CD4-positive, alpha-beta T cell (primary cell): ENCODE results near the gene CAND1. TPM values are rescaled to one million over a fixed set of nuclear protein-coding genes. Genes with fewer than 3 reads are reported as not detected.

Experiments
- ATAC-seq: fragments of 200-7000 bp; cut with Tn5 transposase; one replicate; pipeline ENCODE4 v1.10.0; 2022; ENCODE audit warnings: mild to moderate bottlenecking; ENCODE audit not compliant: poor library complexity
- CTCF ChIA-PET: fragments of 350-600 bp; sonication (Branson Sonifier 250); formaldehyde crosslinking; loops from one replicate; lab custom pipeline; 2021; ENCODE audit warnings: antibody characterized with exemption, inconsistent platforms; lab: Charles Lee
- POLR2A ChIA-PET: fragments of 350-600 bp; sonication (Branson Sonifier 250); formaldehyde crosslinking; loops from one replicate; lab custom pipeline; 2021; ENCODE audit warnings: antibody characterized with exemption, inconsistent platforms; lab: Charles Lee
- DNase-seq, 14 experiments: peaks; one replicate each; pipeline ENCODE4 v3.0.0-alpha.2; 2013 to 2020; ENCODE audit warnings: mixed read lengths in 2 of 14
- H3K27ac ChIP-seq, 2 donors: one replicate each; pipeline versions ENCODE4 v1.5.1 to v1.7.0; 2013; ENCODE audit warnings: low read length in 2 of 2, low read depth in 1 of 2, mild to moderate bottlenecking in 1 of 2
- H3K27me3 ChIP-seq, 2 experiments: 1 replicate in 1 of 2; 2 replicates in 1 of 2; pipeline versions ENCODE4 v1.6.1 to v1.7.0; 2013; ENCODE audit warnings: low read length in 2 of 2, control low read depth in 1 of 2, mild to moderate bottlenecking in 1 of 2, moderate library complexity in 1 of 2; ENCODE audit not compliant: insufficient read depth in 2 of 2, control insufficient read depth in 1 of 2
- H3K36me3 ChIP-seq: one replicate; pipeline ENCODE4 v1.6.1; 2013; ENCODE audit warnings: low read length, control low read depth; ENCODE audit not compliant: insufficient read depth
- H3K4me1 ChIP-seq: one replicate; pipeline ENCODE4 v1.6.1; 2013; ENCODE audit warnings: low read length, control low read depth; ENCODE audit not compliant: insufficient read depth
- H3K4me3 ChIP-seq: one replicate; pipeline ENCODE4 v1.5.1; 2013; ENCODE audit warnings: mild to moderate bottlenecking, low read length, moderate library complexity
- H3K9me3 ChIP-seq, 2 experiments: 1 replicate in 1 of 2; 2 replicates in 1 of 2; pipeline versions ENCODE4 v1.6.1 to v1.7.0; 2013; ENCODE audit warnings: low read length in 2 of 2, mild to moderate bottlenecking in 2 of 2, control low read depth in 1 of 2, moderate library complexity in 1 of 2; ENCODE audit not compliant: control insufficient read depth in 1 of 2, insufficient read depth in 1 of 2
- H3K27ac Mint-ChIP-seq: one replicate; pipeline ENCODE4 v1.8.0; 2020; ENCODE audit warnings: mixed read lengths
- H3K27me3 Mint-ChIP-seq: one replicate; pipeline ENCODE4 v1.8.0; 2021; ENCODE audit warnings: mixed read lengths
- H3K36me3 Mint-ChIP-seq: one replicate; pipeline ENCODE4 v1.8.0; 2021; ENCODE audit warnings: low read depth, mixed read lengths
- H3K4me1 Mint-ChIP-seq: one replicate; pipeline ENCODE4 v1.8.0; 2021; ENCODE audit warnings: low read depth, mixed read lengths
- H3K4me3 Mint-ChIP-seq: one replicate; pipeline ENCODE4 v1.8.0; 2020; ENCODE audit warnings: mild to moderate bottlenecking, mixed read lengths
- H3K9me3 Mint-ChIP-seq: one replicate; pipeline ENCODE4 v1.8.0; 2020; ENCODE audit warnings: mixed read lengths
- intact Hi-C, 2 experiments: fragments of 100-400 bp; cut with DNase I in 1 of 2; cut with micrococcal nuclease in 1 of 2; formaldehyde crosslinking; loops; one replicate each; pipeline versions ENCODE4 v1.15.1 to v1.9.0; 2023 to 2025; cut with DNase I, micrococcal nuclease
- total RNA-seq, 174 experiments: library from RNA in 2 of 174; stranded (reverse) in 2 of 174; gene quantifications; one replicate each; pipeline ENCODE4 v1.2.3 and lab custom pipeline; 2021 to 2026
- TF ChIP-seq, protein P1 (sequence below): fragments of 200-600 bp; IDR thresholded peaks from one replicate; pipeline ENCODE4 v1.8.0; 2022; ENCODE audit warnings: antibody characterized with exemption, mild to moderate bottlenecking

The CAND1 gene
- total RNA-seq, 2 experiments from 2014 or later, result 118 to 124 TPM

DNA sequence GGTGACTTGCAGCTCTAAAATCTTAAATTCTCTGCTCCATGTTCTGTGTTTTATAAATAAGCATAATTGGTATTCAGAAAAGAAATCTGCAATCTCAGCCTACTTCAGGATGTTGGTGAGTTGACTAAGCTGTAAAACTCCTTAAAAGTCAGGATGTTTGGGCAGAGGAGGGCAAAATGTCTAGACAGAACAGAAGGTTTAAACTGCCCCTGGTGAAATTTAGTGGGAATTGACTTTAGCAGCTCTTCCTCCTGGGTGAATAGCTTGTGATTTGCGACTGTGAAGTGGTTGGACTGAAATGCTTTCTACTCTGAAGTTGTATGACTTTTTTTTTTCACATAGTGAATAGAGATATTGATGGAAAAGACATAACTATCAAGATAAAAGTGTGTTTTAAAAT is 85.8 kb downstream of the CAND1 start:
- CTCF ChIA-PET, result interaction anchor here (1.1 to 6.1 kb wide), 2 partner anchors 16 to 588 kb away, joined by 3 to 57 read pairs; no protein-coding TSS in a partner anchor
- no peaks in the 10 kb centered on the region for H3K9me3 ChIP-seq
- peaks cover 4% of the 10 kb centered on the region for H3K4me1 ChIP-seq
- peaks cover 13% of the 10 kb centered on the region for H3K4me1 Mint-ChIP-seq
- H3K4me3 ChIP-seq, result no peak overlapping the region
- H3K36me3 ChIP-seq, result no peaks in the 10 kb centered on the region
- DNase-seq, result no peak
- H3K27ac Mint-ChIP-seq, result no peak overlapping the region
- H3K36me3 Mint-ChIP-seq, result no peaks in the 10 kb centered on the region
- no peaks in the 10 kb centered on the region for H3K27me3 ChIP-seq
- intact Hi-C loops, result loop anchor here (2.0 to 5.0 kb wide), 7 partner anchors 82 to 962 kb away; no protein-coding TSS in a partner anchor
- ATAC-seq, result no peak
- TF ChIP-seq, protein P1, sequence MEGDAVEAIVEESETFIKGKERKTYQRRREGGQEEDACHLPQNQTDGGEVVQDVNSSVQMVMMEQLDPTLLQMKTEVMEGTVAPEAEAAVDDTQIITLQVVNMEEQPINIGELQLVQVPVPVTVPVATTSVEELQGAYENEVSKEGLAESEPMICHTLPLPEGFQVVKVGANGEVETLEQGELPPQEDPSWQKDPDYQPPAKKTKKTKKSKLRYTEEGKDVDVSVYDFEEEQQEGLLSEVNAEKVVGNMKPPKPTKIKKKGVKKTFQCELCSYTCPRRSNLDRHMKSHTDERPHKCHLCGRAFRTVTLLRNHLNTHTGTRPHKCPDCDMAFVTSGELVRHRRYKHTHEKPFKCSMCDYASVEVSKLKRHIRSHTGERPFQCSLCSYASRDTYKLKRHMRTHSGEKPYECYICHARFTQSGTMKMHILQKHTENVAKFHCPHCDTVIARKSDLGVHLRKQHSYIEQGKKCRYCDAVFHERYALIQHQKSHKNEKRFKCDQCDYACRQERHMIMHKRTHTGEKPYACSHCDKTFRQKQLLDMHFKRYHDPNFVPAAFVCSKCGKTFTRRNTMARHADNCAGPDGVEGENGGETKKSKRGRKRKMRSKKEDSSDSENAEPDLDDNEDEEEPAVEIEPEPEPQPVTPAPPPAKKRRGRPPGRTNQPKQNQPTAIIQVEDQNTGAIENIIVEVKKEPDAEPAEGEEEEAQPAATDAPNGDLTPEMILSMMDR, result no peak
- H3K9me3 Mint-ChIP-seq, result no peaks in the 10 kb centered on the region
- no peaks in the 10 kb centered on the region for H3K27me3 Mint-ChIP-seq
- no peak overlapping the region for H3K27ac ChIP-seq
- H3K4me3 Mint-ChIP-seq, result no peak overlapping the region
- POLR2A ChIA-PET, result interaction anchor here (0.9 to 1.5 kb wide), 4 partner anchors 86 to 977 kb away, joined by 3 to 6 read pairs (median 4); partner anchors contain the start of gene CAND1

DNA sequence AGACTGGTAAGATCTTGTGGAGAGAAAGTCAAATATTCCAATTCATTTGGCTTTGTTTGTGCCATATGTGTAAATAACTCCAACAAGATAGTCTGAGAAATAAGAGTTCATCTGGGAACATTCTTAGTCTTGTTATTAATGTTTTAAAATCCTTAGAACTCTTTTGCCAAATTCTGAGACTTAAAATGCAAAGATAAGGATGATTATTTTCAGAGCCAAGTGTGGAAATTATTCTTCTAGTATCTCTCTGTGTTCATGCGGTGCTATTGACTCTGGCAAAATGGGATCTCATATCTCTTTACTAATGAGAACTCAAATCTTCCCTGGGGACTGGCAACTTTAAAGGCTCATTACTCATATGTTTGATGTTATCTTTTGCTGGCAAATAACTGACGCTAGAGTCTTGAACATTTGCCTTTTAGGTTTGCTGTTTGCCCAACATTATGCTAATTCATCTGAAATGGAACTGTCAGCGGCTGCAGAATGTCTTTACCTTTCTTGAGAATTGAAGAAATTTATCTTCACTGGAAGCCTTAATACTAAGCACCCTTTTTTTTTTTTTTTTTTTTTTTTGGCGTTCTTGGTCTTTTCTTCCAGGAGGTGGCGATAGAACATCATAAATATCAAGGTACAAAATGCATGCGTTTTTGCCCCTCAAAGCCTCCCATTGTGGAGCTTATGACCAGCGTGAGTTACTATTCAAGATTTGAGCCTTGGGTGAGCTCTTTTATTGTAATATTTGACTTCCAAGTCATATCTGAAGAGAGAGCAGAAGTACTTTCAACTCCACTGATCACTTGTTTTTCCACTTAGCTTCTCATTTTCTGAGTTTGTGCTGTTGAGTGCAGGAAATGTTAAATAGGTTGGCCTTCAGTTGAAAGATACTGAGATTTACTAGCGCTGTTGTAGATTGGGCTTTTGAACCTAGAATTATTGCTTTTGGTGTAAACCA is 86.5 kb downstream of the CAND1 start:
- Histone ChIP-seq H3K9me3 (no peaks in the 10 kb centered on the region), H3K4me3 (no peak overlapping the region), H3K36me3 (no peaks in the 10 kb centered on the region), H3K4me1 (peaks cover 4% of the 10 kb centered on the region), H3K27ac (no peak overlapping the region), H3K27me3 (no peaks in the 10 kb centered on the region)
- H3K4me1 Mint-ChIP-seq, result peaks cover 13% of the 10 kb centered on the region
- TF ChIP-seq, protein P1, result peak; percentile 87
- no peak overlapping the region for H3K27ac Mint-ChIP-seq
- CTCF ChIA-PET, result interaction anchor here (0.6 to 6.1 kb wide), 33 partner anchors 10 to 1487 kb away, joined by 3 to 57 read pairs (median 4); partner anchors contain the start of gene DYRK2
- intact Hi-C loops, result loop anchor here (1.0 to 5.0 kb wide), 9 partner anchors 87 to 962 kb away; no protein-coding TSS in a partner anchor
- POLR2A ChIA-PET, result interaction anchor here (0.8 to 3.0 kb wide), 9 partner anchors 250 to 976 kb away, joined by 3 to 23 read pairs (median 5); partner anchors contain the start of gene DYRK2
- peak overlapping the region; percentile 11 for H3K4me3 Mint-ChIP-seq
- peak; percentile 66 for ATAC-seq
- H3K27me3 Mint-ChIP-seq, result no peaks in the 10 kb centered on the region
- no peaks in the 10 kb centered on the region for H3K9me3 Mint-ChIP-seq
- peak in 5 of 14 experiments; percentile 4 to 78 (median 63) for DNase-seq
- H3K36me3 Mint-ChIP-seq, result no peaks in the 10 kb centered on the region

DNA sequence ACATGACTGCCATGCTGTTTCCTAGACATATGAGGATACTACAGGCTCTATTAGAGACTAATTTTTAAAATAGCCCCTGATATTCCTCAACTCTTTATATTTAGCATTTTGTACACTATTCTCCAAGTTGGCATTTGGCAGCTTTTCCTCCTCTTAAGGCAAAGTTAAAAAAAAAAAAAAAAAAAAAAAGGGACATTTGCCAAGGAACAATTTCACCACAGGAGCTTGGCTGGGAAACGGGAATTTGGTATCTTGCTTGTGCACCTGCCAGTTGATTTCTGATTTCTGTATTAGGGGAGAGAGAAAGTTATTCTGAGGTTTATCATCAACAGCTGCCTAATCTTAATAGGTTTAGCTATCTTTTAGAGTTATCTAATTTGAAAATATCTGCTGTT is 87.2 kb downstream of the CAND1 start:
- Histone ChIP-seq H3K27ac (no peak overlapping the region), H3K4me1 (peaks cover 4% of the 10 kb centered on the region), H3K36me3 (no peaks in the 10 kb centered on the region), H3K9me3 (no peaks in the 10 kb centered on the region), H3K27me3 (no peaks in the 10 kb centered on the region), H3K4me3 (no peak overlapping the region)
- ChIA-PET CTCF (interaction anchor here (0.6 to 6.1 kb wide), 32 partner anchors 10 to 1487 kb away, joined by 3 to 57 read pairs (median 4); partner anchors contain the start of gene DYRK2), POLR2A (interaction anchor here (0.6 to 3.0 kb wide), 11 partner anchors 227 to 587 kb away, joined by 3 to 23 read pairs (median 4); partner anchors contain the start of gene DYRK2)
- H3K4me3 Mint-ChIP-seq, result no peak overlapping the region
- no peaks in the 10 kb centered on the region for H3K36me3 Mint-ChIP-seq
- H3K4me1 Mint-ChIP-seq, result peaks cover 13% of the 10 kb centered on the region
- no peak for ATAC-seq
- intact Hi-C loops, result loop anchor here (1.0 to 5.0 kb wide), 8 partner anchors 86 to 961 kb away; no protein-coding TSS in a partner anchor
- no peak for DNase-seq
- TF ChIP-seq, protein P1, result no peak
- H3K27me3 Mint-ChIP-seq, result no peaks in the 10 kb centered on the region
- no peaks in the 10 kb centered on the region for H3K9me3 Mint-ChIP-seq
- no peak overlapping the region for H3K27ac Mint-ChIP-seq
